Activated CD4-positive, alpha-beta T cell treated with anti-CD3 and anti-CD28 coated beads, Interleukin-2, Interleukin-4, amounts not matched to agents 100 ng/mL and 50 ng/mL, durations not matched to agents 16 hours and 8 hours (primary cell): ENCODE data around the gene BCKDK.
"Not testable (repeated sequence)": the region's sequence is repeated elsewhere in the genome, so short reads cannot be mapped to it uniquely, and the experiment has no call there.

Experiments
- DNase-seq: peaks from one replicate; pipeline ENCODE4 v3.0.0-alpha.2; 2020; ENCODE audit warnings: low spot score

Gene BCKDK

GRCh38 chr16:31142109-31143010 is 34.2 kb downstream of the BCKDK start:
- DNase-seq, result peak; percentile 99

GRCh38 chr16:31143011-31143693 is 35.0 kb downstream of the BCKDK start:
- no peak for DNase-seq

- DNase-seq, result no peak
These were observed 35.5 kb downstream of the BCKDK start for GRCh38 chr16:31143694-31144148.

GRCh38 chr16:31144418-31144817 is 36.2 kb downstream of the BCKDK start:
- DNase-seq, result not testable (repeated sequence)

GRCh38 chr16:31145398-31145990 is 37.3 kb downstream of the BCKDK start:
- DNase-seq, result no peak

- no peak for DNase-seq
These were observed 39.4 kb downstream of the BCKDK start for GRCh38 chr16:31147574-31147973.

GRCh38 chr16:31148281-31148728 is 40.1 kb downstream of the BCKDK start:
- DNase-seq, result no peak

- DNase-seq, result no peak
These were observed 40.7 kb downstream of the BCKDK start for GRCh38 chr16:31148896-31149295.

GRCh38 chr16:31149332-31149731 is 41.1 kb downstream of the BCKDK start:
- no peak for DNase-seq

GRCh38 chr16:31149894-31150890 is 42.0 kb downstream of the BCKDK start, which contains the start of gene PRSS36:
Gene PRSS36, minus strand, starts transcription at chr16:31150066. Its CDS starts 31 bp downstream, at chr16:31150035.
- no peak for DNase-seq

GRCh38 chr16:31150976-31151375 is 42.8 kb downstream of the BCKDK start:
- DNase-seq, result not testable (repeated sequence)

GRCh38 chr16:31157136-31157535 is 49.0 kb downstream of the BCKDK start:
- no peak for DNase-seq
